Body of pancreas (tissue), 4 donors: ENCODE data around the gene CDS2. TPM values are rescaled to one million over a fixed set of nuclear protein-coding genes. Genes with fewer than 3 reads are reported as not detected.
A peak's percentile ranks its signal among the peaks of the same experiment; 100 is the strongest.

ENCODE experiments used
- ATAC-seq: fragments of 150-250 bp; one replicate; pipeline ENCODE4 v1.9.1; 2016
- DNase-seq, 4 donors: peaks; one replicate each; pipeline ENCODE4 v3.0.0-alpha.2; 2019
- H3K27ac ChIP-seq, 4 donors: fragments of 200-600 bp; sonication (generic); 1 replicate in 3 of 4; 2 replicates in 1 of 4; pipeline versions ENCODE4 v1.5.1 to v1.6.1; 2016 to 2019; ENCODE audit warnings: mild to moderate bottlenecking in 1 of 4, mixed read lengths in 1 of 4, moderate library complexity in 1 of 4
- H3K27me3 ChIP-seq, 2 donors: fragments of 200-600 bp; sonication (generic); one replicate each; pipeline ENCODE4 v1.6.0; 2016; ENCODE audit warnings: mild to moderate bottlenecking in 1 of 2
- H3K36me3 ChIP-seq, 2 donors: fragments of 200-600 bp; sonication (generic); replicated peaks in 1 of 2; 2 replicates each; pipeline ENCODE4 v1.5.1; 2016; ENCODE audit warnings: low read depth in 2 of 2; ENCODE audit not compliant: insufficient read depth in 1 of 2
- H3K4me1 ChIP-seq: fragments of 200-600 bp; sonication (generic); one replicate; pipeline ENCODE4 v1.6.0; 2016
- H3K4me3 ChIP-seq, 2 donors: fragments of 200-600 bp; sonication (generic); 1 replicate in 1 of 2; 2 replicates in 1 of 2; pipeline ENCODE4 v1.5.1; 2016 to 2019
- H3K9me3 ChIP-seq, 3 donors: fragments of 200-600 bp; sonication (generic); 1 replicate in 2 of 3; 2 replicates in 1 of 3; pipeline ENCODE4 v1.5.1; 2016
- POLR2A ChIP-seq, 3 donors: fragments of 450-650 bp; IDR thresholded peaks; one replicate each; pipeline ENCODE4 v1.6.1; 2016; ENCODE audit warnings: antibody characterized with exemption in 3 of 3, mild to moderate bottlenecking in 2 of 3
- WGBS, 2 donors: methylation state at CpG; one replicate each; pipeline ENCODE4 v1.1.5; 2017; 5-methylcytosine and 5-hydroxymethylcytosine counted together
- intact Hi-C: fragments of 100-400 bp; cut with DNase I; formaldehyde crosslinking; loops from one replicate; pipeline ENCODE4 v1.15.1; 2023
- total RNA-seq, 2 donors: library from RNA; depleted of rRNA; stranded (reverse); fragments of >200 nt; gene quantifications; one replicate each; pipeline ENCODE4 v1.1.0, GENCODE V29; 2016
- TF ChIP-seq, protein P1 (sequence below), 7 experiments: fragments of 450-650 bp in 4 of 7; fragments of 200-600 bp in 3 of 7; sonication (generic) in 3 of 7; IDR thresholded peaks; one replicate each; pipeline ENCODE4 v1.5.1; 2016 to 2019; ENCODE audit warnings: antibody characterized with exemption in 7 of 7

Gene CDS2
- total RNA-seq, 2 donors from 2014 or later = 10.2 to 13.5 TPM

GRCh38 chr20:5203380-5203779 lies 76.6 kb downstream of the CDS2 start:
- Histone ChIP-seq H3K9me3 (no peaks in the 10 kb centered on the region), H3K27me3 (no peaks in the 10 kb centered on the region), H3K27ac (no peak overlapping the region), H3K36me3 (no peaks in the 10 kb centered on the region), H3K4me1 (peaks cover 9% of the 10 kb centered on the region), H3K4me3 (no peak overlapping the region)
- 83 to 87% methylated on average over 4 of the region's 4 CpGs for WGBS, 2 donors
- no peak for TF ChIP-seq POLR2A (IDR thresholded peaks at IDR 0.05)
- TF ChIP-seq, protein P1, sequence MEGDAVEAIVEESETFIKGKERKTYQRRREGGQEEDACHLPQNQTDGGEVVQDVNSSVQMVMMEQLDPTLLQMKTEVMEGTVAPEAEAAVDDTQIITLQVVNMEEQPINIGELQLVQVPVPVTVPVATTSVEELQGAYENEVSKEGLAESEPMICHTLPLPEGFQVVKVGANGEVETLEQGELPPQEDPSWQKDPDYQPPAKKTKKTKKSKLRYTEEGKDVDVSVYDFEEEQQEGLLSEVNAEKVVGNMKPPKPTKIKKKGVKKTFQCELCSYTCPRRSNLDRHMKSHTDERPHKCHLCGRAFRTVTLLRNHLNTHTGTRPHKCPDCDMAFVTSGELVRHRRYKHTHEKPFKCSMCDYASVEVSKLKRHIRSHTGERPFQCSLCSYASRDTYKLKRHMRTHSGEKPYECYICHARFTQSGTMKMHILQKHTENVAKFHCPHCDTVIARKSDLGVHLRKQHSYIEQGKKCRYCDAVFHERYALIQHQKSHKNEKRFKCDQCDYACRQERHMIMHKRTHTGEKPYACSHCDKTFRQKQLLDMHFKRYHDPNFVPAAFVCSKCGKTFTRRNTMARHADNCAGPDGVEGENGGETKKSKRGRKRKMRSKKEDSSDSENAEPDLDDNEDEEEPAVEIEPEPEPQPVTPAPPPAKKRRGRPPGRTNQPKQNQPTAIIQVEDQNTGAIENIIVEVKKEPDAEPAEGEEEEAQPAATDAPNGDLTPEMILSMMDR (IDR thresholded peaks at IDR 0.05) = no peak
- ATAC-seq (no peak), DNase-seq (no peak)
- intact Hi-C loops = no loop called here

DNA sequence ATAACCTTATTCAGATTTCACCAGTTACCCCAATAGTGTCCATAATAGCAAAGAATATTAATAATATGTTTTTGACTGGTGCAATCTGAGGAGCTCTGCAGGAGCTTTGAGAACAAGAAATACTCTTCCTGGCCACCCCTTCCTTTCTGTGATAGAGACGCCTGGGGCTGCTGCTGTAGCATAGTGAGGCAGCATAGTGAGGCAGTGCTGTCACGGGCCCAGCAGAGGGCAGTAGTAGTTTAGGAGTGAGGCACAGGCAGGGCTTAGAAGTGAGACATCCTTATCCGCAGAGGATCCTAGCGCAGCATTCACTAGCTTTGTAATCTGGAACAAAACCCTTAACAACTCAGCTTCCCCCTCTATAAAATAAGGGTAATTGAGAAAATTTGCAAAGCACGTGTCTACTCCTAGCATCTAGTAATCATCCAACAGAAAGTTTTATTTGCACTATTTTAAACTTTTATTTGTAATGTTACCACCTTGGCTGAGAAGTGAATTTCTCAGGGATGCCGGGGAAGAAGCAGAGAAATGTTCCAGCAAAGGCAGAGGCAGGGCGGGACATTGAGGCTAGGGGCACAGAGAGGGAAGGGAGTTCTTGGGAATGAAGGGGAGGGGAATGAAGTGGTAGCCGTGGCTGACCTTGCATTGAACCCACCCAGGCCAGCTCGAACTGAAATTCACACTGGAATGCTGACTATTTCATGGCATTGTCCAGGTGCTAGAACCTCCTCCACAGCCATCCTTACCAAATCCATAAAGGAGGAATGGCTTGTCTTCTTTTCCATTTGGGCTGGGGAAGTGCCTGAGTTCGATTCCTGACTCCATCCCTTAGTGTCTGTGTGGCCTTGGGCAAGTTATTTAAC lies 78.8 kb downstream of the CDS2 start:
- Histone ChIP-seq H3K4me1 (peaks cover 9% of the 10 kb centered on the region), H3K4me3 (no peak overlapping the region), H3K27me3 (no peaks in the 10 kb centered on the region), H3K36me3 (no peaks in the 10 kb centered on the region), H3K27ac (no peak overlapping the region), H3K9me3 (no peaks in the 10 kb centered on the region)
- DNase-seq = peak; percentile 66 to 76 (median 68)
- intact Hi-C loops = no loop called here
- TF ChIP-seq, protein P1 (IDR thresholded peaks at IDR 0.05) = peak; percentile 57 to 80 (median 68)
- no peak for TF ChIP-seq POLR2A (IDR thresholded peaks at IDR 0.05)
- peak; percentile 78 for ATAC-seq
- WGBS, 2 donors = 30 to 34% methylated on average over 10 of the region's 10 CpGs

DNA sequence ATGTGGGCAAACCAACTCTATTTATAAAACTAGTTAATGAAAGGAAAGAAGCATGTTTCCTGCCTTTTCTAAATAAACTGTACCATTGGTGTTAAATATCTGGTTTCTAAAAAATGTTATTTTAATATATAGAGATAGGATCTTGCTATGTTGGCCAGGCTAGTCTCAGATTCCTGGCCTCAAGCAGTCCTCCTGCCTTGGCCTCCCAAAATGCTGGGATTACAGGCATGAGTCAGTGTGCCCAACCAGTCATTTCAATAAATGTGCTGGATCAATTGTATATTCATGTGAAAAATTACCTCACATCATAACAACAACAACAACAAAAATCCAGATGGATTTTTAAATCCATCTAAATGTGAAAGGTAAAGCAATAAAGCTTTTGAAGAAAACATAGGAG lies 80.3 kb downstream of the CDS2 start:
- TF ChIP-seq, protein P1 (IDR thresholded peaks at IDR 0.05) = no peak
- no peak for DNase-seq
- Histone ChIP-seq H3K9me3 (no peaks in the 10 kb centered on the region), H3K4me1 (peaks cover 7% of the 10 kb centered on the region), H3K36me3 (no peaks in the 10 kb centered on the region), H3K27me3 (no peaks in the 10 kb centered on the region), H3K4me3 (no peak overlapping the region), H3K27ac (no peak overlapping the region)
- intact Hi-C loops = no loop called here
- no peak for ATAC-seq

GRCh38 chr20:5211803-5212714 lies 85.3 kb downstream of the CDS2 start:
- H3K27ac ChIP-seq = no peak overlapping the region
- H3K27me3 ChIP-seq = no peaks in the 10 kb centered on the region
- TF ChIP-seq, protein P1 (IDR thresholded peaks at IDR 0.05) = no peak
- TF ChIP-seq POLR2A (IDR thresholded peaks at IDR 0.05) = no peak
- 79 to 85% methylated on average over 6 to 8 of the region's 8 CpGs for WGBS, 2 donors
- no peak overlapping the region for H3K4me3 ChIP-seq
- ATAC-seq (no peak), DNase-seq (no peak)
- no peaks in the 10 kb centered on the region for H3K4me1 ChIP-seq
- no peaks in the 10 kb centered on the region for H3K36me3 ChIP-seq
- intact Hi-C loops = no loop called here
- no peaks in the 10 kb centered on the region for H3K9me3 ChIP-seq
